Spinal cord (tissue), 10 donors: Measurements from ENCODE around the gene MCEE. TPM values are rescaled to one million over a fixed set of nuclear protein-coding genes. Genes with fewer than 3 reads are reported as not detected.

ENCODE experiments used
- DNase-seq, 6 donors: peaks; one replicate each; pipeline versions ENCODE4 v3.0.0 to v3.0.0-alpha.2; 2013 to 2015; ENCODE audit warnings: low spot score in 6 of 6, low read depth in 4 of 6
- H3K27ac ChIP-seq: one replicate; pipeline ENCODE4 v1.5.1; 2013; ENCODE audit warnings: low read depth, low read length, control low read depth
- H3K27me3 ChIP-seq: one replicate; pipeline ENCODE4 v1.6.1; 2013; ENCODE audit warnings: low read length; ENCODE audit not compliant: control insufficient read depth, insufficient read depth
- H3K36me3 ChIP-seq: one replicate; pipeline ENCODE4 v1.6.1; 2013; ENCODE audit warnings: low read length; ENCODE audit not compliant: control insufficient read depth, insufficient read depth
- H3K4me1 ChIP-seq: one replicate; pipeline ENCODE4 v1.6.1; 2013; ENCODE audit warnings: low read length; ENCODE audit not compliant: control insufficient read depth, insufficient read depth
- H3K4me3 ChIP-seq: one replicate; pipeline ENCODE4 v1.5.1; 2013; ENCODE audit warnings: low read depth, low read length, control low read depth
- H3K9me3 ChIP-seq: one replicate; pipeline ENCODE4 v1.6.1; 2013; ENCODE audit warnings: low read length; ENCODE audit not compliant: control insufficient read depth, insufficient read depth
- WGBS: methylation state at CpG from one replicate; pipeline ENCODE4 v1.1.5; 2013; ENCODE audit warnings: missing lambda C conversion rate; ENCODE audit not compliant: insufficient coverage; 5-methylcytosine and 5-hydroxymethylcytosine counted together
- polyA plus RNA-seq, 2 donors: library from polyadenylated mRNA; unstranded; fragments of 120-200 nt; gene quantifications; one replicate each; pipeline ENCODE4 v1.2.1, GENCODE V29; 2013; ENCODE audit not compliant: insufficient read length in 2 of 2
- small RNA-seq: library from RNA; depleted of rRNA; stranded (forward); fragments of <200 nt; gene quantifications from one replicate; pipeline ENCODE3, GENCODE V24; 2014; ENCODE audit warnings: low replicate concordance
- total RNA-seq, 2 donors: library from RNA; depleted of rRNA in 1 of 2; stranded (reverse); fragments of 120-200 nt in 1 of 2; fragments of >200 nt in 1 of 2; gene quantifications; one replicate each; pipeline versions ENCODE4 v1.2.3 to v1.2.4, GENCODE V29; 2013 to 2014
- donor health status: healthy.

Gene MCEE
- total and polyA plus RNA-seq, 4 donors: 14.6 to 23.9 (median 20.5) TPM

DNA sequence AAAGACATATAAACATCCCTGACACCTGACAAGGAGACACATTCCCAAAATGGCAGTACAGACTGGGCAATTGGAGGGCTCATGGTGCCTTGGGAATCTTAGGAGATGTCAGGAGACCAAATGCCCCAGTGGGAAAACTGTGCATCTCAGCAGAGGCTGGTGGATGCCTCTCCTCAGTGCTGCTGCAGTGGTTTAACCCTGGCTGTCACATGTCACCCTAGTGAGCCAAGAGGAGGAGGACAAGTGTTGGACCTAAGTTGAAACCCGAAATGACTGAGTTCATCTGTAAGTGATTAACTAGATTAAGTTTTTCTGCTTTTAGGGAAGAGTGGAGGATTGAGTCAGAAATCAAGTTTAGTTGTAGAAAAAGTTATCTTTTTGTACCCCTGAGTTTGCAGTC lies 66.8 kb downstream of the MCEE start:
- Histone ChIP-seq H3K36me3 (no peaks in the 10 kb centered on the region), H3K4me1 (peaks cover 6% of the 10 kb centered on the region), H3K9me3 (no peaks in the 10 kb centered on the region), H3K4me3 (no peak overlapping the region), H3K27me3 (peaks cover 2% of the 10 kb centered on the region), H3K27ac (no peak overlapping the region)
- no peak for DNase-seq
- 80% methylated on average over 1 of the region's 1 CpG for WGBS

DNA sequence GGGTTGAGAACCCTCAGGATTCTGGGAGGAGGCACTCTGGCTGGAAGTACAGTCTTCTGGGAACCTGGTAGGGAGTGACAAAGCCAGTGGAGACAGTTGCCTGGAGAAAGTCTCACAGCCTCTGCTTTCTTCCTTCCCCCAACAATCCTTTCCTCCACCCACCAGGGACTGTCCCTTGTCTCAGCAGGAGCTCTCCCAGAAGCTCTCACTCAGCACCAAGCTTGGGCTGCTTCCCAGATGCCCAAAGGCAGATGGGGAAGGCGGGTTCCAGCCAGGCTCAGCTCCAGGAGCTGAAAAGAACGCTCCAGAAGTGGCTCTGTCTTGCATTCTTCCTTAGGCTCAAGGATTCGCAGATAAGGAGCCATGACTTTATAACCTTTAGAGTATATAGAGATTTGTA lies 69.2 kb downstream of the MCEE start:
- Histone ChIP-seq H3K9me3 (no peaks in the 10 kb centered on the region), H3K4me3 (no peak overlapping the region), H3K27ac (no peak overlapping the region), H3K27me3 (peaks cover 2% of the 10 kb centered on the region), H3K4me1 (no peaks in the 10 kb centered on the region), H3K36me3 (no peaks in the 10 kb centered on the region)
- 67% methylated on average over 1 of the region's 3 CpGs for WGBS
- DNase-seq: no peak

DNA sequence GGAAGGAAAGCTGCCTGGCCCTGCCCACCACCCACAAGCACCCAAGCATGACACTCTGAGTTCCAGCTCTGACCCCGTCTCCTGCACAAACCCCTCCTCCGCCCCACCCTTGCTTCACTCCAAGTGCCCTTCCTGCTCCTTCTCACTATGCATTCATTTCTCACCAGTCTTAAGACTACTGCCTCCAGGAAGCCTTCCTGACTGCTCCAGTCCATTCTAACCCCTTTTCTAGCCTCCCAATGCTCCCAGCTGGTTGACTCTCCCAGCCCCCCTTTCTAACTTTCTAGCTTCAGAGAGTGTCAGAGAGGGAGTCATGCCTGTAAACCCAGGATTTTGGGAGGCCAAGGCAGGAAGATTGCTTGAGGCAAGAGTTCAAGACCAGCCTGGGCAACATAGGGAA lies 69.8 kb downstream of the MCEE start:
- WGBS: 83% methylated on average over 2 of the region's 2 CpGs
- no peak overlapping the region for H3K4me3 ChIP-seq
- H3K36me3 ChIP-seq: no peaks in the 10 kb centered on the region
- no peaks in the 10 kb centered on the region for H3K4me1 ChIP-seq
- H3K27me3 ChIP-seq: peaks cover 2% of the 10 kb centered on the region
- no peak overlapping the region for H3K27ac ChIP-seq
- H3K9me3 ChIP-seq: no peaks in the 10 kb centered on the region
- no peak for DNase-seq

Small RNA genes within 50 kb of the gene (small RNA-seq; reads per million reads assigned to genes)
- gene AC007881.1: not detected

Other genes starting within 250 kb of the MCEE start
- under 1 TPM; 0.59 to 0.66 TPM for gene VAX2, start 229.7 kb downstream of the MCEE start, total RNA-seq
- 1 to 10 TPM; 2.0 to 2.3 TPM for gene VAX2, start 229.7 kb downstream of the MCEE start, polyA plus RNA-seq
- under 1 TPM in 1 of 2 donors, not detected in 1; 0.39 TPM for gene ATP6V1B1, start 194.3 kb downstream of the MCEE start, total RNA-seq
- gene ATP6V1B1, start 194.3 kb downstream of the MCEE start, polyA plus RNA-seq: under 1 TPM; 0.40 to 0.59 TPM
- 1 to 10 TPM in 1 of 2 donors, under 1 TPM in 1; 0.69 to 2.5 TPM for gene ANKRD53, start 151.6 kb downstream of the MCEE start, total RNA-seq
- gene ANKRD53, start 151.6 kb downstream of the MCEE start, polyA plus RNA-seq: 1 to 10 TPM; 4.9 to 6.8 TPM
- gene TEX261, start 135.4 kb downstream of the MCEE start, total RNA-seq: 10 to 100 TPM; 25.2 to 26.0 TPM
- 10 to 100 TPM; 61.0 to 61.7 TPM for gene TEX261, start 135.4 kb downstream of the MCEE start, polyA plus RNA-seq
- gene NAGK, start 61.6 kb downstream of the MCEE start, total RNA-seq: 10 to 100 TPM; 41.2 to 92.6 TPM
- 100 to 1,000 TPM; 121 to 147 TPM for gene NAGK, start 61.6 kb downstream of the MCEE start, polyA plus RNA-seq
- 10 to 100 TPM; 19.5 to 22.5 TPM for gene MPHOSPH10, start 405 bp upstream of the MCEE start, total RNA-seq
- 10 to 100 TPM; 33.9 to 37.7 TPM for gene MPHOSPH10, start 405 bp upstream of the MCEE start, polyA plus RNA-seq
- 10 to 100 TPM; 14.0 to 42.3 TPM for gene PAIP2B, start 96.9 kb upstream of the MCEE start, total RNA-seq
- 10 to 100 TPM; 16.9 to 22.2 TPM for gene PAIP2B, start 96.9 kb upstream of the MCEE start, polyA plus RNA-seq
- 100 to 1,000 TPM; 258 to 317 TPM for gene ZNF638, start 201.6 kb upstream of the MCEE start, total RNA-seq
- 100 to 1,000 TPM; 193 to 194 TPM for gene ZNF638, start 201.6 kb upstream of the MCEE start, polyA plus RNA-seq